HT1080 (cell line): ENCODE results near the gene KCTD1. TPM values are rescaled to one million over a fixed set of nuclear protein-coding genes. Genes with fewer than 3 reads are reported as not detected.

ENCODE experiments used
- DNase-seq: peaks from one replicate; pipeline ENCODE4 v3.0.0-alpha.2; 2015; ENCODE audit warnings: low read depth
- polyA plus RNA-seq, 2 experiments: library from polyadenylated mRNA; depleted of rRNA; stranded (reverse); fragments of >200 nt; gene quantifications; 2 replicates each; pipeline ENCODE4 v1.2.3, GENCODE V29; 2015
- total RNA-seq: library from RNA; depleted of rRNA; stranded (reverse); fragments of >200 nt; shearing (Covaris generic); gene quantifications from 2 replicates; pipeline ENCODE4 v1.2.3, GENCODE V29; 2014; rRNA removed

The KCTD1 gene
- total RNA-seq, result 18.2 and 26.5 TPM in 2 replicates
- 13.2 and 15.2 TPM in 2 replicates for polyA plus RNA-seq (2015; cell fraction: cytosol; rRNA removed)
- 12.7 and 13.6 TPM in 2 replicates for polyA plus RNA-seq (2015; cell fraction: nucleus; rRNA removed)

DNA sequence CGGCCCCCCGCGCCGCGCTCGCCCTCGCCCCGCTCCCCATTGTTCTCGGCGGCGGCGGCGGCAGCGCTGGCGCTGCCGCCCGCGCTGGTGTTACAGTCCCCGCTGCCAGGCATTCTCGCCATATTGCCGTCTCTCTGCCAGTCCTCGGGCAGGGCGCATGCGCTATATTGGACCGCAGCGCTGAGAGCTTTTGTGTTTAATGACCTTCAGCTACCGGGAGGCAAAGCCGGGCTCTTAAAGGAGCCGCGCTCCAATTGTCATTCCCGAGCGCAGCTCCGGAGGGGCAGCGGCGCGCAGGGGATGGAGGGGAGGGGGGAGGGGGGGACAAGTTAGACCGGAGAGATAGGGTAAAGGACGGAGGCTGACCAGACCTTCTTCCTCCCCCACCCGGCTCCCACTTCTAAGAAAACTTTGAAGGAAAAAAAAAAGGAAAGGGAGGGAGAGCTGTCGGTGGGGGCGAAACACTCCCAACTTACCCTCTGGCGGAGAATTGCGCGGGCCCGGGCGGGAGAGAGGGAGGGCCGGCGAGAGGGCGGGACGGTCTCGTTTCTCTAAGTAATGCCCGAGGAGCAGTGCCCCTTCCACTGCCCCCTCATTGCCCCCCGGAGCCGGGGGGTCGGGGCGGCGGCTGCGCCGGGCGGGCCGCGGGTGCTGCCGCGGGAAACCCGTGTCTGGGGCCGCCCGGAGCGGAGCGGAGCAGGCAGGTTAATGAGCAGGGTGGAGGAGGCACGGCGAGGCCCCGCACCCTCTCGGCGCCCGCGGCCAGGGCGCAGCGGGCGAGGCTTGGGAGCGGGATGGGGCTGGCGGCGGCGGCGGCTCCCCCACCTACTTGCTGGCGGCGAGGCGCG, at the start of gene KCTD1:
KCTD1 (minus strand) TSS at position 139 of the 848 bp plus-strand sequence; CDS start at position 122, 17 bp downstream.
- DNase-seq, result peak; percentile 74

DNA sequence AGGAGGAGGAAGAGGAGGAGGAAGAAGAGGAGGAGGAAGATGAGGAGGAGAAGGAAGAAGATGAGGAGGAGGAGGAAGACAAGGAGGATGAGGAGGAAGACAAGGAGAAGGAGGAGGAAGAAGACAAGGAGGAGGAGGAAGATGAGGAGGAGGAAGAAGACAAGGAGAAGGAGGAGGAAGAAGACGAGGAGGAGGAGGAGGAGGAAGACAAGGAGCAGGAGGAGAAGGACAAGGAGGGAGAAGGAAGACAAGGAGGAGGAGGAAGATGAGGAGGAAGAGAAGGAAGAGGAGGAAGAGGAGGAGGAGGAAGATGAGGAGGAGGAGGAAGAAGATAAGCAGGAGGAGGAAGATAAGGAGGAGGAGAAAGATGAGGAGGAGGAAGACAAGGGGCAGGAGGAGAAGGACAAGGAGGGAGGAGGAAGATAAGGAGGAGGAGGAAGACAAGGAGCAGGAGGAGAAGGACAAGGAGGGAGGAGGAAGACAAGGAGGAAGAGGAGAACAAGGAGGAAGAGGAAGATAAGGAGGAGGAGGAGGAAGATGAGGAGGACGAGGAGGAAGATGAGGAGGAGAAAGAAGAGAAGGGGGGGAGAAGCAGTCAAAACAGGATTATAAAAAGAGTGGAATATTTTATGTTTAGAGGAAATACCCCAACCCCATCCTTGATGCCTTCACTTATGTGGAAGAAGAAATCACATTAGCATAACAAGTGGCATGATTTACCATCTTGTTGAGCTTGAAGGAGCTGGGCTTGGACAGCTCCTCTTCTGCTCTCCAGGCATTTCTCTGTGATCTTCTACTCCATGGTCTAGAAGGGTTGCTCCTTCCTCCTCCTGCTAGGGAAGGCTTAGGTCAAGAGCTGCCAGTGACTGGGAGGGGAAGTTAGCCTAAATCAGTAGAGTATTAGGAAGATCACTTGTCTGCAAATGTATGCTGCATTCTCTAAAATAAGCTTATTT, 45.3 kb upstream of the KCTD1 start:
- DNase-seq, result no peak

DNA sequence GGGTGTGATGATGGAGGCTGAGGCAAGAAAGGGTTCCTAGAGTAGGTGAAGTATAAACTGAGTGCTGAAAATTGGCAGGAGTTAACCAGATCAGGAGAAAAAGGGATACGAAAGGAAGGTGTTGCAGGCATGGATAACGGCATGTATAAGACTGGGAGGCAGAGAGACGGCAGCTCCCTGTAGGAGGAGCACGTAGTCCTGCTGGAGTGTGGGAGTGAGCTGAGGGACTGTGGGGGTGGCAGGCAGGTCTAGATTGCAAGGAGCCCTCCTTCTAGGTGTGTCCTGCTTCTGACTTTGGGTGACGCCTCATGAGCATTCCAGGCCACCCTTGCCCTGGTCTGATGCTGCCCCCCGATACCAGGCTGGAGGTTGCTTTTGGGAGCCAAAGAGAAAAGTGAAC, 36.4 kb upstream of the KCTD1 start:
- no peak for DNase-seq

DNA sequence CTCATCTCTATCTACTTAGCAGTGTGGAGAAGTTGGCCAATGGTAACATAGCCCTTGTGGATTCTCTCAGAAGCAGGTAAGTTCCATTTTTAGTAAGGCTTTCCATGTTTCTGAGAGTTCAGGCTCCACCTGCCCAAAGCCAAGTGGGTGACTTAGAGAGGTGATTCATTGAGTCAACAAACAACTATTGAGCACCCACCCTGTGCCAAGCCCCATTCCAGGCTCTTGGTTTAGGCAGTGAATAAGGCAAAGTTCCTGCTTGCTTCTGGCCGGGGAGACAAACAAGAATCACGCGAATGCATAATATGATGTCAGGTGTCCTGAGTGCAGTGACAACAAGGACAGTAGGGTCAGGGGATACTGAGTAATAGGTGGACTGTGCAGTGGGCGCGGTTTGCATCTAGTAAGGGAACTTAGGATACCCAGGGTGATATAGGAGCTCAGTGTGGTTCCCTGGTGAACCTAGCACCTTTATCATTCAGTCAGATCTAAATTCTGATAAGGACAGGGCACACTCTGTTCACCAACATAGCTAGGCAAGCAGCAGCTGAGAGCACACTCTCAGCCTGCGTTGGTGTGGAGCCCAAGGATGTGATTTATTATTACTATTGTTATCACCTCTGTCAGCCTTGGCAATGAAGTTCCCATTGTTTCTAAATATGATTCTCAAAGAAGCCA, 31.7 kb upstream of the KCTD1 start:
- peak; percentile 35 for DNase-seq

- no peak for DNase-seq
Observed at GRCh38 chr18:26575865-26576217, 27.5 kb upstream of the KCTD1 start.

DNA sequence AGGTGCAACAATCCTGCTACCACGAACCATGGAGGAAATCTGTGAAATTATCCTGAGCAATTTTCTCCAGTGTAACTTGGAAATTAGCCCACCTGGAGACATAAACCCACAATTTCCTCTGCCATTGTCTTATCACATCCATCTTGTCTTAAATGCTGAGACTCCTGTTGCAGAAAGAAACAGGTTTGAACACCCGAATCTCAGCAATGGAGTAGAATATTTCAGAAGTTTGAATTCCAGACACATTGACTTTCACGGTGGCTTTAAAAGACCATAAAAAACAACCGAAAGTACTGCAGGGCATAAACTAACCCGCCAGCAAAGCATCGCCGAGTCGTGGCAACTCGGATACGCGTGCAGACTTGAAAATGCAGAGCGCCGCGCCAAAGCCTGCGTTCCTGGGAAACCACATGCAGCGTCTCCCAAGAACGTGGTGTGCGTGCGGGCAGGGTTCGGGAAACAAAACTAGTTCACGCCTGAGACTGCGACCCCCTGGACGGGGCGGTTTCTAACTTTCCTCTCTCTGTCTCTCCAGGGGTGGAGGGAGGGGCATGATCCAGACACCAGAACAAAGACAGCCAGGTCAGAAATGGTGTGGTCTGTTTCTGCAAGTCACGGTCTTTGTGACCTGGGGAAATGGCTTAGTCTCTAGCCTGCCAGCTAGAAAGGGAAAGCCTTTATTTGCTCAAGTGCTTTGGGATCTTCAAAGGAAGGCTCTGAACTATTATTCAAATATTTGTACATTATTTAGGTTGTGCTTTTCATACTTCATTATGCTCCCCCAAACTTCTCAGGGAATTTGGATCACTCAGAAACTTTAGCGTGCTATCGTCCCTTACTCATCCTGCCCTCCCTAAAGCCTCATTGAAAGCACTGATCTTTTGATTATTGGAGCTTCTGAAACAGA, 26.9 kb upstream of the KCTD1 start:
- peak; percentile 43 for DNase-seq

- DNase-seq, result no peak
Observed at GRCh38 chr18:26568926-26569665, 20.7 kb upstream of the KCTD1 start.

- no peak for DNase-seq
Observed at GRCh38 chr18:26568513-26568912, 20.2 kb upstream of the KCTD1 start.

DNA sequence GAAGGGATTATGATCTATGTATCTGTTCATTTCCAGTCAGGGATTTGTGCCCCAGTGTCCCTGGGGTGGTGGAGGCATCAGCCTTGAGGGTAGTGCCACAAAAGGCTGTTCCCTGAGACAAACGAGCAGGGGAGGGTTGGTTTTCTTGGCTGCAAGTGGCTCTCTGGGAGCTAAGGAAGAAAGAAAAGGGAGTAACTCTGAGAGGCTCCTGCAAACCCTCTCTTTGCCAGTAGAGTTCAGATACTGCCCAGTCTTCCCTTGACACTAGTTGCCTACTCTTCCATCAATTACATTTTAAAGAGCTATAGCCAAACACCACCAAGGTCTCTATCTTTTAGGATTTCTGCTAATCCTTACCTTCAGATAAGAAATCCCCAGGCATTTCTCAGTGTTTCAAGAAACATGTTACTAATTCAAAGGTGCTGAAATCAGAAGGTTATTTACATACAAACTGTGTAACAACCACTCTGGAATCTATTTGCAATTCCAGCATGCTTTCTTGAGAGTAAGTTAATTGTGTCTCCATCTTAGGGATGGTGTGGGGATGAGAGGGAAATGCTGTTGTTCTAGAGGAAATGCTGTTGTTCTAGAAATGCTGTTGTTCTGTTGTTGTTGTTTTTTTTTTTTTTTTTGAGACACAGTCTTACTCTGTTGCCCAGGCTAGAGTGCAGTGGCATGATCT, 18.7 kb upstream of the KCTD1 start:
- no peak for DNase-seq

DNA sequence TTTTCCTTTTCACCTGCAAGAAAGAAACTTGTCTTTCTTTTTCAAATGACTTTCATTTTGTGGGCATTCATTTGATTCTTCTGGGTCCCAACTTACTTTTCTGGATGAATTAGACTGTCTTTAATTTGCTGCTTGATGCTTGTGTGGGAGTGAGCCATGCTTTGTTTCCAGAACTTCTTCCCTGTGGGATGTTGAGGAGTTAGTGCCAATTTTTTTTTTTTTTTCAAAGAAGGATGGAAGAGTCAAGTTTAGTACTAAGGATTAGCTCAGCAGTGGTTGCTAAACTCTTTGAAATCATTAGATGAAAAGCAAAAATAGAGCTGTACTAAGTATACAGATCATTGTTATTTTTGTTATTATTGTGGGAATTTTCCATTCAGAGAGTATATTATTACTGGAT, 17.2 kb upstream of the KCTD1 start:
- no peak for DNase-seq

DNA sequence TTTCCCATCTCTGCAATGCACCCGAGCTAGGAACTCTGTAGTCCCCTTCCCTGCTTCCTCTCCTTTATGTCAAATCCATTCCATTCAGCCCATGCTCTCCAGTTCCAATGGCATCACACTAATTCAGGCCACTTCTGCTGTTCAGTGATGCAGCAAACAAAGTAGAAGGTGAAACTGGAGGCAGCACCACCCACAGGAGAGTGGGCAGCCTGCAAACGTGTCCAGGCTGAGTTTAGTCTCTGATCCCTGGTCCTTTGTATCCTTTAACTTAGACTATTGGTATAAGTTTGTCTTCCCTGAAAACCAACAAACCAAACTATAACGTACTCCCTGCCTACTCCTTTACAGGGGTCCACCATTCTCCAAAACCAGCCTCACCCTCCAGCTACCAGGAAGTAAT, 14.7 kb upstream of the KCTD1 start:
- no peak for DNase-seq

DNA sequence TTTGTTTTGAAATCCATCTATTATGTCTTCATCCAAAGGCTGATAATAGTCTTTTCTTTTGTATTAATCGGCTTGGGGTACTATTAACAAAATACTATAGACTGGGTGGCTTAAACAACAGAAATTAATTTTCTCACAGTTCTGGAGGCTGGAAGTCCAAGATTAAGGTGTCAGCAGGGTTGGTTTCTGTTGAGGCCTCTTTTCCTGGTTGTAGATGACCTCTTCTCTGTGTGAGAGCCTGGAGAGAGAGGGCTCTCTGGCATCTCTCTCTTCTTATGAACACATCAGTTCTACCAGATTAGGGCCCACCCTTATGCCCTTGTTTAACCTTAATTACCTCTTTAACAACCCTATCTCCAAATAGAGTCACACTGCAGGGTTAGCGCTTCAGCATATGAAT, 14.2 kb upstream of the KCTD1 start:
- DNase-seq, result no peak

DNA sequence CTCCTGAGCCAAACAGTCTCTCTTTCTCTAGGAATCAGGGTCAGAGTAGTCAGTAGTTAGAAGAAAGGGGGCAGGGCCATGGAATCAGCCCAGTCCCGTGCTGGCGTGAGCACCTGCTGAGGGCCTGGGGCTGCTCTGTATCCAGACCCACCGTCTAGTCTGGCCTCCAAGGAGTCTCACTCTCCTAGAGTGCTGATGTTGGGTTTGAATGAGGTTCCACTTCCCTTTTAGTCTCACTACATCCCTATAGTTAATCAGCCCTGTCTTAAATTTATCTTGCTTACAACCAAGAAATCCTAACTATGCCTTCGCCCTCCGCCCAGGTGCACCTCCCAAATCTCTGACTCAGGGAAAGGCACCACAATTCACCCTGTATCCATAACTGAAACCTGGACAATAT, 13.4 kb upstream of the KCTD1 start:
- DNase-seq, result no peak

DNA sequence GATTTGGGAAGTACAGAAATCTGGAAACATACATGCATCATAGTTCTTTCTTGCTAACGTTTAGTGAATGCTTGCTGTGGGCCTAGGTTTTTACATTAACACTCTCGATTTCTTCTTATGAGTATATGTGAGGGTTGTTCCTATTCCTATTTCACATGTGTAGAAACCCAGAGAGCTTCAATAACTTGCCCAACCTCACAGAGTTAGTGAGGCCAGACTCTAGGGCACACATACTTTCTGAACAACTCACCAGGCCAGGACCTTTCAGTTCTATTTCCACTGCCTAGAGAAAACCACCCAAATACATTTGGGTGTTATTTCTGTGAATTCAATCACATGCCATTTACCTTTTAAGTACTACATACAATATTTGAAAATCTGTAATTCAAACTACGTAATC, 8.2 kb upstream of the KCTD1 start:
- no peak for DNase-seq

DNA sequence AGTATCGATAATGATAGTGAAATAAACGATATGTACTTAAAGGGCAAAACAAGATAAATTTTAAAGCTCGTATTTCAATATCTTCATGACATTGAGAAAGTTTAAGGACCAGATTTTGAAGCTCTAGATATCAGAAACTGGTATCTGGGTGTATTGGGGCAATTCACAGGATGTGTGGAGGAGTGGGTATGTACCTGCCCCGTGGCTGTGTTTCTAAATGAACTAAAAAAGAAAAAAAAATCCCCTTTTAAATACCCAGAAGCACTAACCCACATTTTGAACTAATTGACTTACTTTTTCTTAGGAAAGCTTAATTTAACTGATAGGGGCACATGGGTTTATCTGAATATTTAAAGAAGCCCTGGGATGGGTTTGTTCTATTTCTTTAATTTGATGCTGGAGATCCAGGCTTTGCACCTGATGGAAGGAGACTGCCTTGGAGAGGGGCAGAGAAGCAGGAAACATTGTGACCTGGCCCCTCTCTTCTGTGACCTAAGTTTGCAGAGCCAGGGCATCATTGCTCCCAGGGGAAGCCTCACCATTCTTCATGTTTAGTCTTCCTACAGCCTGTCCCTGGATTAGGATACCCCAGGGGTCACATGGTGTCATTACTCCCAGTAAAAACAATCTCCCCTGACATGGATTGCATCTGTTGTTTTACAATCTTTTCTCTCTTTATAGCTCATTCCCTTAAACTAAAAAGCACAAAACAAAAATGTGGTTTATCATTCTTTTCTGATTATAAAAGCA, 7.6 kb upstream of the KCTD1 start:
- DNase-seq, result no peak

DNA sequence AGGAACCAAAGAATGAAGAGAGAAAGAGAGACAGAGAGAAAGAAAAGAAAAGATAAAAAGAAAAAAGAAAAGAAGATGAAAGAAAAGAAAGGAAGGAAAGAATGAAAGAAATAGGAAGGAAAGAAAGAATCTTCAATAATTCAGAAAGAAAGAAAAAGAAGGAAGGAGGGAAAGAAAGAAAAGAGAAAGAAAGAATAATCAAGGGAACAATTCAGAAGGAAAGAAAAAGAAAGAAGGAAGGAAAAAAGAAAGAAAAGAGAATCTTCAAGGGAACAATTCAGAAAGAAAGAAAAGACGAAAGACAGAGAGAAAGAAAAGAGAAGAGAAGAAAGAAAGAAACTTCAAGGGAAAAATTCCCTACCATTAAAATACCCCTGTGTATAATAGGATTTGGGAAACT, 5.6 kb upstream of the KCTD1 start:
- no peak for DNase-seq

DNA sequence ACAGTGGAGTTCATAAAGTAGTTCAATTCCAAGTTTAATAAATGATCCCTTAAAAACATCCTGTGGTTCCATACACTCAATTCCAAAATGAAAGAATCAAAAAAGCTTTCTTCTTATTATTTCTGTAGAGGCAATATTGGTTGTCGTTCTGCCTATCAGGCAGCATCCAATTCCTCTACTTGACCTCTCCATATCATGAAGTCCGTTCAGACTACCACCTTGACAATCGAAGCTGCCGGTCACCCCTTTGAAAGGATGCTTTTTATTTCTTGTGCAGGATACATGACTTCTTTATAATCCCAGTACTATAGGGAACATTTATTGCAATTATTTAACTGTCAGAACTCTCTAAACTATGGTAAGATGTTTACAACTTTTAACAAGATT, 3.3 kb upstream of the KCTD1 start:
- no peak for DNase-seq

DNA sequence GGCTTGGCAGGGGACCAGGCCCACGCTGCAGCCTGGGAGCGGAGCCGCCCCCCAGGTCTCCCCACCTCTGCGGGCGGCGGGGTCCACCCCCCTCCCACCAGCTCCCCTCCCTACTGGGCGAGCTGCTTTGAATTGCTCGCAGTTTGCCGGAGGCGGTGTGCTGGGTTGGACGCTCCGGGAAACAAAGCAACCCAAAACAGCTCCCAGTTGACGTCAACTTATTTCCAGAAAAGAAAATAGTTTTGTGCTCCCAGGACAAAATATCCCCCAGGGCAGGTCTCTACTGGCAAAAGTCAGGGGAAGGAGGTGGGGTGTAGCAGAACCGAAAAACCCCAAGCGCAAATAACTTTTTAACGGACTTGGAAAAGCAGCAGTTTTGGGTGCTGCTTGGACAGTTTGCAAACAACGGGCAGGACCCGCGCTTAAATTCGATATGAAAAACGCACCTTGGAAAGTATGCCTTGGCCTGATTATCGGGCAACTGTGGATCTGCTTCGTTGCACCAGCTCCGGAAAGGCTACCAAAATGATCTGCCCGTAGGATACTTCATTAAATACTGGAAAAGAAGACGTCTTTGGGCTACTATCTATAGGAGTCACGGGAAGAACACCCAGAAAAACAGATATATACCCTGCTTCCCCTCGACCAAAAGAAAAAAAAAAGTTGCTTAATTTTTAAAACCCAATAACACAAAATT, 2.8 kb upstream of the KCTD1 start:
- no peak for DNase-seq
